Endothelial cell of umbilical vein (primary cell): Measurements from ENCODE around the gene ETS2. TPM values are rescaled to one million over a fixed set of nuclear protein-coding genes. Genes with fewer than 3 reads are reported as not detected.

ENCODE experiments used
- BruUV-seq: library from RNA; stranded (reverse); fragments of 400-500 nt; replicated peaks from 2 replicates; lab custom pipeline; 2021; lab: Mats Ljungman, UMichigan
- CTCF ChIA-PET: fragments of 300-600, 350-600 bp; sonication (Branson Sonifier 250); formaldehyde crosslinking; loops from one replicate; lab custom pipeline; 2021; ENCODE audit warnings: antibody characterized with exemption, inconsistent platforms; lab: Charles Lee
- POLR2A ChIA-PET: fragments of 300-600, 350-600 bp; sonication (Branson Sonifier 250); formaldehyde crosslinking; loops from one replicate; lab custom pipeline; 2021; ENCODE audit warnings: antibody characterized with exemption, inconsistent platforms; lab: Charles Lee
- DNase-seq: peaks from one replicate; pipeline ENCODE4 v3.0.0-alpha.2; 2011; ENCODE audit warnings: low read depth, low spot score
- FAIRE-seq: peaks from 2 replicates; lab custom pipeline; 2011; peaks lifted over from hg19 to GRCh38; lab: Jason Lieb, UNC
- H2AFZ ChIP-seq: 2 replicates; pipeline ENCODE4 v1.6.0; 2012; ENCODE audit warnings: low read depth, low read length, control low read depth, inconsistent platforms
- H3K27ac ChIP-seq: 2 replicates; pipeline ENCODE4 v1.5.1; 2011; ENCODE audit warnings: low read depth, mild to moderate bottlenecking, control low read depth, low read length, moderate library complexity; ENCODE audit not compliant: insufficient read depth
- H3K27me3 ChIP-seq, 2 experiments: 2 replicates each; pipeline versions ENCODE4 v1.6.0 to v1.6.1; 2011; ENCODE audit warnings: low read length in 2 of 2, mixed read lengths in 1 of 2; ENCODE audit not compliant: control insufficient read depth in 2 of 2, insufficient read depth in 2 of 2
- H3K36me3 ChIP-seq, 2 experiments: 2 replicates in 1 of 2; 3 replicates in 1 of 2; pipeline ENCODE4 v1.5.1; 2011; ENCODE audit warnings: low read length in 2 of 2, mild to moderate bottlenecking in 1 of 2, moderate library complexity in 1 of 2; ENCODE audit not compliant: control insufficient read depth in 2 of 2, insufficient read depth in 2 of 2; ENCODE audit errors: extremely low read depth in 1 of 2
- H3K4me1 ChIP-seq: 3 replicates; pipeline ENCODE4 v1.5.1; 2011; ENCODE audit warnings: mild to moderate bottlenecking, low read length; ENCODE audit not compliant: control insufficient read depth, insufficient read depth; ENCODE audit errors: extremely low read depth
- H3K4me2 ChIP-seq: 2 replicates; pipeline ENCODE4 v1.6.1; 2011; ENCODE audit warnings: low read length, control low read depth, mixed read lengths; ENCODE audit not compliant: insufficient read depth
- H3K4me3 ChIP-seq, 3 experiments: fragments of 200-600 bp in 1 of 3; sonication (generic), shearing (Covaris generic) in 1 of 3; replicated peaks in 1 of 3; 2 replicates each; pipeline ENCODE4 v1.5.1; 2011 to 2016; ENCODE audit warnings: control low read depth in 3 of 3, low read length in 3 of 3, mild to moderate bottlenecking in 2 of 3, inconsistent platforms in 1 of 3, low read depth in 1 of 3, moderate library complexity in 1 of 3; ENCODE audit not compliant: insufficient read depth in 1 of 3
- H3K79me2 ChIP-seq: 2 replicates; pipeline ENCODE4 v1.6.0; 2012; ENCODE audit warnings: low read length, inconsistent platforms; ENCODE audit not compliant: control insufficient read depth, insufficient read depth
- H3K9ac ChIP-seq: replicated peaks from 2 replicates; pipeline ENCODE3; 2011; ENCODE audit warnings: low read length, control low read depth; ENCODE audit not compliant: insufficient read depth; ENCODE audit errors: extremely low read depth
- H3K9me1 ChIP-seq: replicated peaks from 3 replicates; pipeline ENCODE4 v1.6.0; 2011; ENCODE audit warnings: mild to moderate bottlenecking, low read length; ENCODE audit not compliant: control insufficient read depth, insufficient read depth; ENCODE audit errors: extremely low read depth
- H3K9me3 ChIP-seq: replicated peaks from 2 replicates; pipeline ENCODE4 v1.5.1; 2012; ENCODE audit warnings: low read length, inconsistent platforms; ENCODE audit not compliant: control insufficient read depth, insufficient read depth
- H4K20me1 ChIP-seq: replicated peaks from 2 replicates; pipeline ENCODE3; 2011; ENCODE audit warnings: mild to moderate bottlenecking, low read length; ENCODE audit not compliant: control insufficient read depth, insufficient read depth; ENCODE audit errors: extremely low read depth
- EZH2 ChIP-seq: IDR thresholded peaks from 2 replicates; pipeline ENCODE4 v1.6.1; 2012; ENCODE audit warnings: borderline replicate concordance, low read depth, mild to moderate bottlenecking, moderate library complexity, low read length, inconsistent platforms; ENCODE audit not compliant: severe bottlenecking
- FOS ChIP-seq: IDR thresholded peaks from 2 replicates; pipeline ENCODE4 v1.6.1; 2011; ENCODE audit warnings: mild to moderate bottlenecking, low read length, moderate library complexity, borderline replicate concordance; ENCODE audit not compliant: insufficient read depth
- GATA2 ChIP-seq: IDR thresholded peaks from 2 replicates; pipeline ENCODE4 v1.7.0; 2011; ENCODE audit warnings: low read depth, mild to moderate bottlenecking, moderate library complexity, mixed read lengths, low read length; ENCODE audit not compliant: insufficient read length, insufficient read depth
- JUN ChIP-seq: IDR thresholded peaks from 2 replicates; pipeline ENCODE4 v1.6.1; 2011; ENCODE audit warnings: borderline replicate concordance, low read depth; ENCODE audit not compliant: insufficient read length, insufficient read depth
- MYC ChIP-seq: IDR thresholded peaks from one replicate; pipeline ENCODE4 v1.6.1; 2011; ENCODE audit warnings: mild to moderate bottlenecking, low read depth, low read length
- POLR2AphosphoS5 ChIP-seq: IDR thresholded peaks from 2 replicates; pipeline ENCODE4 v1.6.1; 2012; ENCODE audit warnings: low read depth, mild to moderate bottlenecking, control low read depth, low read length, moderate library complexity; ENCODE audit not compliant: insufficient read depth
- dilution Hi-C: fragments of 300-500 bp; cut with MboI; formaldehyde crosslinking; loops from one replicate; pipeline ENCODE4 v1.15.0; 2019; ENCODE audit warnings: low sequenced_read_pairs; ENCODE audit not compliant: extremely low pct_ligation_motif_present
- intact Hi-C: fragments of 100-400 bp; cut with micrococcal nuclease; formaldehyde crosslinking; loops from one replicate; pipeline ENCODE4 v1.10.0; 2022
- polyA plus RNA-seq, 4 experiments: library from polyadenylated mRNA; depleted of rRNA in 3 of 4; stranded (reverse) in 3 of 4; unstranded in 1 of 4; fragments of >200 nt; gene quantifications; 2 replicates each; pipeline versions ENCODE4 v1.2.1 to v1.2.3, GENCODE V29; 2011 to 2012; ENCODE audit warnings: missing spikeins in 1 of 4
- total RNA-seq: library from RNA; stranded (reverse); gene quantifications from 2 replicates; pipeline ENCODE4 v1.2.3, GENCODE V29; 2021
- TF ChIP-seq, protein P1 (sequence below), 2 donors: IDR thresholded peaks; 1 replicate in 1 of 2; 2 replicates in 1 of 2; pipeline ENCODE4 v1.5.1; 2011; ENCODE audit warnings: low read length in 2 of 2, mild to moderate bottlenecking in 2 of 2, moderate library complexity in 2 of 2, control low read depth in 1 of 2, inconsistent platforms in 1 of 2, low read depth in 1 of 2; ENCODE audit not compliant: insufficient read depth in 1 of 2; ENCODE audit errors: extremely low read depth in 1 of 2
- TF ChIP-seq, protein P2 (sequence below): IDR thresholded peaks from 2 replicates; pipeline ENCODE4 v1.6.1; 2011; ENCODE audit not compliant: insufficient read depth, insufficient read length

Gene ETS2
- total and polyA plus RNA-seq, 2 donors (not counting 3 experiments of a cell fraction or from before 2014, with no cell fraction given): 16.3 to 54.5 TPM

DNA sequence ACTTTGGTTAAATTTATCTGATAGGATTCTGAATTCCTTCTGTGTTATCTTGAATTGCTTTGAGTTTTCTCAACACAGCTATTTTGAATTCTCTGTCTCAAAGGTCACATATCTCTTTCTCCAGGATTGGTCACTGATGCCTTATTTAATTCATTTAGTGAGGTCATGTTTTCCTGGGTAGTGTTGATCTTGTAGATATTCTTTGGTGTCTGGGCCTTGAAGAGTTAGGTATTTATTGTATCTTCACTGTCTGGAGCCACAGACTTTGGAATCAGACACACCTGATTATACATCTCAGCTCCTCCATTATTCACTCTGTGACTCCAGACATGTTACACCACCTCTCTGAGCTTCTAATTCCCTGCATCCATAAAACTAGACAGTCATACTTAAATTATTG is 34.2 kb upstream of the ETS2 start:
- no peaks in the 10 kb centered on the region for H3K79me2 ChIP-seq
- H2AFZ ChIP-seq: no peak overlapping the region
- H3K27ac ChIP-seq: no peak overlapping the region
- intact Hi-C loops: no loop called here
- ChIA-PET CTCF (no interaction called here), POLR2A (no interaction called here)
- no peaks in the 10 kb centered on the region for H3K36me3 ChIP-seq
- no peaks in the 10 kb centered on the region for H3K27me3 ChIP-seq
- H3K9me1 ChIP-seq: no peaks in the 10 kb centered on the region
- no peak overlapping the region for H3K4me3 ChIP-seq
- dilution Hi-C loops: no loop called here
- H3K4me2 ChIP-seq: no peak overlapping the region
- H4K20me1 ChIP-seq: no peaks in the 10 kb centered on the region
- no peak for FAIRE-seq
- H3K9ac ChIP-seq: no peak overlapping the region
- TF ChIP-seq POLR2AphosphoS5: no peak
- no peak for TF ChIP-seq GATA2
- TF ChIP-seq, protein P1, sequence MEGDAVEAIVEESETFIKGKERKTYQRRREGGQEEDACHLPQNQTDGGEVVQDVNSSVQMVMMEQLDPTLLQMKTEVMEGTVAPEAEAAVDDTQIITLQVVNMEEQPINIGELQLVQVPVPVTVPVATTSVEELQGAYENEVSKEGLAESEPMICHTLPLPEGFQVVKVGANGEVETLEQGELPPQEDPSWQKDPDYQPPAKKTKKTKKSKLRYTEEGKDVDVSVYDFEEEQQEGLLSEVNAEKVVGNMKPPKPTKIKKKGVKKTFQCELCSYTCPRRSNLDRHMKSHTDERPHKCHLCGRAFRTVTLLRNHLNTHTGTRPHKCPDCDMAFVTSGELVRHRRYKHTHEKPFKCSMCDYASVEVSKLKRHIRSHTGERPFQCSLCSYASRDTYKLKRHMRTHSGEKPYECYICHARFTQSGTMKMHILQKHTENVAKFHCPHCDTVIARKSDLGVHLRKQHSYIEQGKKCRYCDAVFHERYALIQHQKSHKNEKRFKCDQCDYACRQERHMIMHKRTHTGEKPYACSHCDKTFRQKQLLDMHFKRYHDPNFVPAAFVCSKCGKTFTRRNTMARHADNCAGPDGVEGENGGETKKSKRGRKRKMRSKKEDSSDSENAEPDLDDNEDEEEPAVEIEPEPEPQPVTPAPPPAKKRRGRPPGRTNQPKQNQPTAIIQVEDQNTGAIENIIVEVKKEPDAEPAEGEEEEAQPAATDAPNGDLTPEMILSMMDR (IDR thresholded peaks at IDR 0.05; ENCODE audit: extremely low read depth in 1 of 2, insufficient read depth in 1 of 2, low read depth in 1 of 2, low read length in 2 of 2): no peak
- no peak for TF ChIP-seq EZH2
- TF ChIP-seq, protein P2, sequence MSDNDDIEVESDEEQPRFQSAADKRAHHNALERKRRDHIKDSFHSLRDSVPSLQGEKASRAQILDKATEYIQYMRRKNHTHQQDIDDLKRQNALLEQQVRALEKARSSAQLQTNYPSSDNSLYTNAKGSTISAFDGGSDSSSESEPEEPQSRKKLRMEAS: no peak
- TF ChIP-seq FOS: no peak
- TF ChIP-seq MYC: no peak
- TF ChIP-seq JUN: no peak
- DNase-seq: no peak
- H3K4me1 ChIP-seq: peaks cover 17% of the 10 kb centered on the region
- no peaks in the 10 kb centered on the region for H3K9me3 ChIP-seq
- no TSS peak for BruUV-seq
